IMR-90 (cell line): ENCODE measurements around the gene SLC25A44. TPM values are rescaled to one million over a fixed set of nuclear protein-coding genes. Genes with fewer than 3 reads are reported as not detected.

Experiments
- ATAC-seq: fragments of 200-7000 bp; cut with Tn5 transposase; 2 replicates; pipeline ENCODE4 v1.9.1; 2020; ENCODE audit warnings: low read depth, mild to moderate bottlenecking, moderate library complexity
- BruUV-seq: library from RNA; stranded (reverse); fragments of 400-500 nt; replicated peaks from 2 replicates; lab custom pipeline; 2021; lab: Mats Ljungman, UMichigan
- CTCF ChIA-PET: fragments of 300-600 bp; formaldehyde crosslinking; extraction: SDS; loops from one replicate; lab custom pipeline; 2021; ENCODE audit warnings: antibody characterized with exemption; lab: Yijun Ruan, JAX
- POLR2A ChIA-PET: fragments of 300-600 bp; sonication (Branson Sonifier 250); formaldehyde crosslinking; loops from one replicate; lab custom pipeline; 2022; ENCODE audit warnings: antibody characterized with exemption; ENCODE audit not compliant: unreplicated experiment; lab: Charles Lee
- DNase-seq: peaks from one replicate; pipeline ENCODE4 v3.0.0; 2013
- H2AFZ ChIP-seq: replicated peaks from 2 replicates; pipeline ENCODE3; 2013; ENCODE audit warnings: low read length, mild to moderate bottlenecking; ENCODE audit not compliant: poor library complexity
- H2AK5ac ChIP-seq: 2 replicates; pipeline ENCODE4 v1.6.1; 2013; ENCODE audit warnings: low read depth, low read length, inconsistent platforms
- H2AK9ac ChIP-seq: replicated peaks from 2 replicates; pipeline ENCODE3; 2013; ENCODE audit warnings: mild to moderate bottlenecking, low read depth, low read length, moderate library complexity; ENCODE audit not compliant: poor library complexity
- H2BK120ac ChIP-seq: 2 replicates; pipeline ENCODE4 v1.6.1; 2013; ENCODE audit warnings: low read depth, low read length, inconsistent platforms
- H2BK15ac ChIP-seq: 3 replicates; pipeline ENCODE4 v1.6.1; 2013; ENCODE audit warnings: low read depth, low read length, inconsistent platforms
- H2BK20ac ChIP-seq: 2 replicates; pipeline ENCODE4 v1.6.1; 2013; ENCODE audit warnings: low read depth, mild to moderate bottlenecking, inconsistent platforms, low read length, moderate library complexity
- H2BK5ac ChIP-seq: 2 replicates; pipeline ENCODE4 v1.6.1; 2013; ENCODE audit warnings: mild to moderate bottlenecking, low read depth, low read length, inconsistent platforms; ENCODE audit not compliant: poor library complexity, severe bottlenecking
- H3K14ac ChIP-seq: replicated peaks from 2 replicates; pipeline ENCODE4 v1.6.1; 2013; ENCODE audit warnings: low read depth, low read length, inconsistent platforms
- H3K18ac ChIP-seq: 2 replicates; pipeline ENCODE4 v1.6.1; 2013; ENCODE audit warnings: low read depth, low read length, control low read depth
- H3K23ac ChIP-seq: 2 replicates; pipeline ENCODE4 v1.6.1; 2013; ENCODE audit warnings: low read depth, low read length, inconsistent platforms
- H3K27ac ChIP-seq: 2 replicates; pipeline ENCODE4 v1.5.1; 2013; ENCODE audit warnings: mild to moderate bottlenecking, control low read depth, low read length; ENCODE audit not compliant: insufficient read depth
- H3K27me3 ChIP-seq: 2 replicates; pipeline ENCODE4 v1.6.1; 2013; ENCODE audit warnings: low read length; ENCODE audit not compliant: control insufficient read depth, insufficient read depth
- H3K36me3 ChIP-seq: 2 replicates; pipeline ENCODE4 v1.6.1; 2013; ENCODE audit warnings: low read length, mixed read lengths; ENCODE audit not compliant: control insufficient read depth, insufficient read depth
- H3K4ac ChIP-seq: 2 replicates; pipeline ENCODE4 v1.6.1; 2013; ENCODE audit warnings: low read depth, low read length, inconsistent platforms
- H3K4me1 ChIP-seq: 2 replicates; pipeline ENCODE4 v1.6.1; 2013; ENCODE audit warnings: low read length, mixed read lengths; ENCODE audit not compliant: control insufficient read depth, insufficient read depth
- H3K4me2 ChIP-seq: 2 replicates; pipeline ENCODE4 v1.6.1; 2013; ENCODE audit warnings: low read depth, mild to moderate bottlenecking, control low read depth, low read length, moderate library complexity
- H3K4me3 ChIP-seq: 2 replicates; pipeline ENCODE4 v1.5.1; 2013; ENCODE audit warnings: low read depth, mild to moderate bottlenecking, control low read depth, low read length, moderate library complexity; ENCODE audit not compliant: insufficient read depth
- H3K56ac ChIP-seq: 2 replicates; pipeline ENCODE4 v1.6.1; 2013; ENCODE audit warnings: low read length, inconsistent platforms; ENCODE audit not compliant: insufficient read depth; ENCODE audit errors: extremely low read depth
- H3K79me1 ChIP-seq, 2 experiments: 2 replicates each; pipeline ENCODE4 v1.6.1; 2013; ENCODE audit warnings: low read length in 2 of 2, inconsistent platforms in 1 of 2, low read depth in 1 of 2
- H3K9ac ChIP-seq: 2 replicates; pipeline ENCODE4 v1.6.1; 2013; ENCODE audit warnings: low read depth, low read length, control low read depth
- H3K9me1 ChIP-seq: 2 replicates; pipeline ENCODE4 v1.6.1; 2013; ENCODE audit warnings: low read length, inconsistent platforms; ENCODE audit not compliant: insufficient read depth
- H3K9me3 ChIP-seq: 2 replicates; pipeline ENCODE4 v1.6.1; 2013; ENCODE audit warnings: low read length; ENCODE audit not compliant: control insufficient read depth, insufficient read depth
- H4K20me1 ChIP-seq: 2 replicates; pipeline ENCODE4 v1.6.1; 2013; ENCODE audit warnings: low read length, inconsistent platforms; ENCODE audit not compliant: insufficient read depth
- H4K5ac ChIP-seq: 2 replicates; pipeline ENCODE4 v1.6.1; 2013; ENCODE audit warnings: mild to moderate bottlenecking, low read depth, low read length, control low read depth
- H4K8ac ChIP-seq, 2 experiments: 2 replicates each; pipeline ENCODE4 v1.6.1; 2013; ENCODE audit warnings: low read depth in 2 of 2, low read length in 2 of 2, control low read depth in 1 of 2, inconsistent platforms in 1 of 2
- H4K91ac ChIP-seq: 2 replicates; pipeline ENCODE4 v1.6.1; 2013; ENCODE audit warnings: low read depth, low read length, inconsistent platforms; ENCODE audit not compliant: insufficient read depth
- FOS ChIP-seq: fragments of 150-350 bp; IDR thresholded peaks from 2 replicates; pipeline ENCODE4 v1.6.1; 2016; ENCODE audit warnings: low read depth, low read length
- MAFK ChIP-seq: IDR thresholded peaks from 2 replicates; pipeline ENCODE4 v1.6.1; 2012; ENCODE audit warnings: low read depth, low read length, improper control_type of control experiment
- MAZ ChIP-seq: IDR thresholded peaks from 2 replicates; pipeline ENCODE4 v1.6.1; 2012; ENCODE audit warnings: low read depth, mild to moderate bottlenecking, low read length, improper control_type of control experiment, moderate library complexity, borderline replicate concordance
- MXI1 ChIP-seq: IDR thresholded peaks from 2 replicates; pipeline ENCODE4 v1.6.1; 2012; ENCODE audit warnings: low read depth, mild to moderate bottlenecking, low read length, moderate library complexity, borderline replicate concordance
- NFE2L2 ChIP-seq: fragments of 150-350 bp; IDR thresholded peaks from 2 replicates; pipeline ENCODE4 v1.6.1; 2016; ENCODE audit warnings: low read depth, mild to moderate bottlenecking, low read length
- POLR2A ChIP-seq: IDR thresholded peaks from 2 replicates; pipeline ENCODE4 v1.6.1; 2012; ENCODE audit warnings: mild to moderate bottlenecking, low read depth, low read length
- RCOR1 ChIP-seq: IDR thresholded peaks from 2 replicates; pipeline ENCODE4 v1.6.1; 2012; ENCODE audit warnings: mild to moderate bottlenecking, low read length, improper control_type of control experiment; ENCODE audit not compliant: insufficient replicate concordance
- SMC3 ChIP-seq: fragments of 150-350 bp; IDR thresholded peaks from 2 replicates; pipeline ENCODE4 v1.6.1; 2016; ENCODE audit warnings: low read depth, mild to moderate bottlenecking, antibody characterized with exemption, low read length, moderate library complexity
- WGBS, 2 experiments: methylation state at CpG; one replicate each; pipeline versions ENCODE4 v1.1.5 to v1.1.7; 2013; ENCODE audit warnings: missing lambda C conversion rate in 2 of 2; ENCODE audit not compliant: insufficient read length in 1 of 2; ENCODE audit errors: extremely low coverage in 2 of 2; 5-methylcytosine and 5-hydroxymethylcytosine counted together
- dilution Hi-C: fragments of 300-500 bp; cut with HindIII; formaldehyde crosslinking; loops from one replicate; pipeline ENCODE4 v1.14.3; 2018; ENCODE audit warnings: low sequenced_read_pairs; ENCODE audit not compliant: unreplicated experiment
- in situ Hi-C: fragments of 300-500 bp; cut with MboI; formaldehyde crosslinking; loops from 3 replicates; pipeline ENCODE4 v1.14.3; 2019; ENCODE audit warnings: low sequenced_read_pairs, inconsistent platforms, mixed read lengths
- intact Hi-C: fragments of 100-400 bp; cut with micrococcal nuclease; formaldehyde crosslinking; loops from 2 replicates; pipeline ENCODE4 v1.10.0; 2022
- polyA plus RNA-seq, 3 experiments: library from polyadenylated mRNA; depleted of rRNA; stranded (reverse); fragments of >200 nt; gene quantifications; 2 replicates each; pipeline ENCODE4 v1.2.3, GENCODE V29; 2012; ENCODE audit warnings: low replicate concordance in 1 of 3
- total RNA-seq: library from RNA; depleted of rRNA; stranded (reverse); fragments of >200 nt; gene quantifications from 2 replicates; pipeline ENCODE4 v1.2.3, GENCODE V29; 2012
- TF ChIP-seq, protein P1 (sequence below): fragments of 150-350 bp; IDR thresholded peaks from 2 replicates; pipeline ENCODE4 v1.6.1; 2016; ENCODE audit warnings: low read depth, mild to moderate bottlenecking, low read length, moderate library complexity, borderline replicate concordance
- TF ChIP-seq, protein P2 (sequence below): fragments of 150-350 bp; IDR thresholded peaks from 2 replicates; pipeline ENCODE4 v1.6.1; 2017; ENCODE audit warnings: mild to moderate bottlenecking, antibody characterized with exemption, low read length, low read depth

SLC25A44 gene
- total and polyA plus RNA-seq, 2 of the 4 experiments (the other 2 are of a cell fraction) = 12.7 to 20.2 TPM

DNA sequence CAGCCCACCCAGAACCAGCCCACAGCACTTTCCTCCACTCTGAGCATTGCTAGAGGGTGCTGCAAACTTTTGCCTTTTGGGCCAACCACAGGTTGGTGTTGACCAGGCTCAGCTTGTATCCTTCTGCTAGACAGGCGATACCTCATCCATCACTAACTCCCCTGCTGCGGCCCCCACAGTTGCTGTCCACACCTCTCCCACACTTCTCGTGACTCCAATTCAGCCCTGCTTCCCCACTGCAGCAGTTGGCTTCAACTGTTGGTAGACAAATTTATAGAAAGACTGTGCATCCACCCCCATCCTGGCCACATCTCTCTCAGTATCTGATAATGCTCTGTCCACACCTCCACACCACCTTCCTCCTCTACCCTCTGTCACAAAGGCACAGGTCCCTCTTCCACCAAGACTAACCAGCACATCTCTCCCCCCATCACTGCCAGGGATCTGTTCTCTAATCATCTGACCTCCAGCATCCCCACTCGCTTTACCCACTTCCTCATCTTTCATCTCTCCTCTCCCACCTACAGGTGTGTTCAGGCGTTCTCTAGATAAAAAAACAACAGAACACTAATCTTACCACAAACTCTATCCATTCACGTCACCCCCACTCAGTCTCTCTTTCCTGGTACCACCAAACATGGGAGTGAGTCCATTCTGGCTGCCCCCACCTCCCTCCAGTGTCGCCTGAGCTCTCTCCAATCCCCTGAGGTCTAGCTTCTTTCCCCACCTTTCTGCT is 15.8 kb upstream of the SLC25A44 start:
- Histone ChIP-seq H4K91ac (no peak overlapping the region), H3K4ac (no peak overlapping the region), H3K23ac (no peak overlapping the region), H3K4me1 (no peaks in the 10 kb centered on the region), H3K36me3 (no peaks in the 10 kb centered on the region), H2BK120ac (no peak overlapping the region), H4K5ac (no peak overlapping the region), H3K9ac (no peak overlapping the region), H4K20me1 (no peaks in the 10 kb centered on the region), H4K8ac (no peak overlapping the region), H2BK15ac (no peak overlapping the region), H2BK5ac (no peak overlapping the region), H3K27me3 (peaks cover 17% of the 10 kb centered on the region; the same call in 1 of the 2 replicates), H3K4me3 (no peak overlapping the region), H2AK9ac (no peak overlapping the region), H3K18ac (no peak overlapping the region), H3K56ac (no peak overlapping the region), H3K79me1 (no peaks in the 10 kb centered on the region), H2BK20ac (no peak overlapping the region), H3K14ac (no peak overlapping the region), H2AFZ (no peak overlapping the region), H3K9me3 (no peaks in the 10 kb centered on the region), H3K4me2 (no peak overlapping the region), H2AK5ac (no peak overlapping the region), H3K9me1 (no peaks in the 10 kb centered on the region), H3K27ac (no peak overlapping the region)
- TF ChIP-seq, protein P1, sequence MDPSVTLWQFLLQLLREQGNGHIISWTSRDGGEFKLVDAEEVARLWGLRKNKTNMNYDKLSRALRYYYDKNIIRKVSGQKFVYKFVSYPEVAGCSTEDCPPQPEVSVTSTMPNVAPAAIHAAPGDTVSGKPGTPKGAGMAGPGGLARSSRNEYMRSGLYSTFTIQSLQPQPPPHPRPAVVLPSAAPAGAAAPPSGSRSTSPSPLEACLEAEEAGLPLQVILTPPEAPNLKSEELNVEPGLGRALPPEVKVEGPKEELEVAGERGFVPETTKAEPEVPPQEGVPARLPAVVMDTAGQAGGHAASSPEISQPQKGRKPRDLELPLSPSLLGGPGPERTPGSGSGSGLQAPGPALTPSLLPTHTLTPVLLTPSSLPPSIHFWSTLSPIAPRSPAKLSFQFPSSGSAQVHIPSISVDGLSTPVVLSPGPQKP = no peak
- TF ChIP-seq SMC3 (no peak), MXI1 (no peak), RCOR1 (no peak), MAFK (no peak), FOS (no peak), NFE2L2 (no peak), MAZ (no peak), POLR2A (no peak)
- TF ChIP-seq, protein P2, sequence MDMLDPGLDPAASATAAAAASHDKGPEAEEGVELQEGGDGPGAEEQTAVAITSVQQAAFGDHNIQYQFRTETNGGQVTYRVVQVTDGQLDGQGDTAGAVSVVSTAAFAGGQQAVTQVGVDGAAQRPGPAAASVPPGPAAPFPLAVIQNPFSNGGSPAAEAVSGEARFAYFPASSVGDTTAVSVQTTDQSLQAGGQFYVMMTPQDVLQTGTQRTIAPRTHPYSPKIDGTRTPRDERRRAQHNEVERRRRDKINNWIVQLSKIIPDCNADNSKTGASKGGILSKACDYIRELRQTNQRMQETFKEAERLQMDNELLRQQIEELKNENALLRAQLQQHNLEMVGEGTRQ = no peak
- POLR2A ChIA-PET = no interaction called here
- WGBS, 2 experiments = 66% methylated on average over 7 of the region's 7 CpGs; no CpG with 5 or more reads in 1 of the 2 experiments
- dilution Hi-C loops (no loop called here), intact Hi-C loops (no loop called here), in situ Hi-C loops (no loop called here)
- DNase-seq (no peak), ATAC-seq (no peak)
- no TSS peak for BruUV-seq
- CTCF ChIA-PET = interaction anchor here (0.6 kb wide), 1 partner anchor 10 kb away, joined by 3 read pairs; no protein-coding TSS in a partner anchor
